ENCODE measurements around the gene KRTAP9-3.
"Not testable (repeated sequence)": the region's sequence is repeated elsewhere in the genome, so short reads cannot be mapped to it uniquely, and the experiment has no call there.

Gene KRTAP9-3

DNA sequence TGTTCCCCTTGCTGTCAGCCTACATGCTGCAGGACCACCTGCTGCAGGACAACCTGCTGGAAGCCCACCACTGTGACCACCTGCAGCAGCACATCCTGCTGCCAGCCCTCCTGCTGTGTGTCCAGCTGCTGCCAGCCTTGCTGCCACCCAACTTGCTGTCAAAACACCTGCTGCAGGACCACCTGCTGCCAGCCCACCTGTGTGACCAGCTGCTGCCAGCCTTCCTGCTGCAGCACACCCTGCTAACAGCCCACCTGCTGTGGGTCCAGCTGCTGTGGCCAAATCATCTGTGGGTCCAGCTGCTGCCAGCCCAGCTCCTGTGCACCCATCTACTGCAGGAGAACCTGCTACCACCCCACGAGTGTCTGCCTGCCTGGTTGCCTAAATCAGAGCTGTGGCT lies 39.1 kb downstream of the KRTAP9-3 start:
- H3K4me1 Mint-ChIP-seq (ENCODE audit: low read depth); H3K27me3 Mint-ChIP-seq; H3K36me3 Mint-ChIP-seq (ENCODE audit: low read depth); H3K4me3 Mint-ChIP-seq; H3K27ac Mint-ChIP-seq; H3K9me3 Mint-ChIP-seq: not testable (repeated sequence)

DNA sequence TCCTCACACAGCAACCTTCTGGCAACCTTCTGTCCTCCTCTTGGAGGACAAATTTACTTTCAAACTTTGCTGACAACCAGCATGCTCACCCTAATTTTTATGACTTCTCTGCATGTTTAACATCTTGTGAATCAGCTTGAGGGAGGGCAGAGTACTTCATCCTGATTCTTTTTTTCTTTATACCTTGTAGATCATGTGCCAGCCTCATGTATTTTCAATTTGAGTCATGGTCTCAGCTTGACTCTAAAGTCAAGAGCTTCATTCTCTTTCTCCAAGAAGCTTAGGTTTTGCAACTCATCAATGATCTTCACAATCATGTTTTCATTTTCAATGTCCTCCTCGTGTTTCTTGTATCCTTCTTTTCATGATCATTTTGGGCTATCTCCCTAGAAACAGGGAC lies 39.6 kb downstream of the KRTAP9-3 start:
- Mint-ChIP-seq H3K27ac (no peak overlapping the region), H3K9me3 (no peaks in the 10 kb centered on the region), H3K36me3 (ENCODE audit: low read depth) (no peaks in the 10 kb centered on the region), H3K4me3 (no peak overlapping the region), H3K4me1 (ENCODE audit: low read depth) (no peaks in the 10 kb centered on the region), H3K27me3 (peaks cover 7% of the 10 kb centered on the region)

DNA sequence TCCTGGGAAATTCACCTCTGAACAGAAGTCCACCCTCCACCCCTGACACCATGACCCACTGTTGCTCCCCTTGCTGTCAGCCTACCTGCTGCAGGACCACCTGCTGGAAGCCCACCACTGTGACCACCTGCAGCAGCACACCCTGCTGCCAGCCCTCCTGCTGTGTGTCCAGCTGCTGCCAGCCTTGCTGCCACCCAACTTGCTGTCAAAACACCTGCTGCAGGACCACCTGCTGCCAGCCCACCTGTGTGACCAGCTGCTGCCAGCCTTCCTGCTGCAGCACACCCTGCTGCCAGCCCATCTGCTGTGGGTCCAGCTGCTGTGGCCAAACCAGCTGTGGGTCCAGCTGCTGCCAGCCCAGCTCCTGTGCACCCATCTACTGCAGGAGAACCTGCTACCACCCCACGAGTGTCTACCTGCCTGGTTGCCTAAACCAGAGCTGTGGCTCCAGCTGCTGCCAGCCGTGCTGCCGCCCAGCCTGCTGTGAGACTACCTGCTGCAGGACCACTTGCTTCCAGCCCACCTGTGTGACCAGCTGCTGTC lies 43.5 kb downstream of the KRTAP9-3 start, which contains the start of gene KRTAP9-7:
Gene KRTAP9-7 (plus strand): TSS at position 51 of the 543 bp plus-strand sequence. CDS start 0 bp downstream, at position 51.
- H3K27me3 Mint-ChIP-seq; H3K4me1 Mint-ChIP-seq (ENCODE audit: low read depth); H3K9me3 Mint-ChIP-seq; H3K36me3 Mint-ChIP-seq (ENCODE audit: low read depth); H3K27ac Mint-ChIP-seq; H3K4me3 Mint-ChIP-seq: not testable (repeated sequence)

DNA sequence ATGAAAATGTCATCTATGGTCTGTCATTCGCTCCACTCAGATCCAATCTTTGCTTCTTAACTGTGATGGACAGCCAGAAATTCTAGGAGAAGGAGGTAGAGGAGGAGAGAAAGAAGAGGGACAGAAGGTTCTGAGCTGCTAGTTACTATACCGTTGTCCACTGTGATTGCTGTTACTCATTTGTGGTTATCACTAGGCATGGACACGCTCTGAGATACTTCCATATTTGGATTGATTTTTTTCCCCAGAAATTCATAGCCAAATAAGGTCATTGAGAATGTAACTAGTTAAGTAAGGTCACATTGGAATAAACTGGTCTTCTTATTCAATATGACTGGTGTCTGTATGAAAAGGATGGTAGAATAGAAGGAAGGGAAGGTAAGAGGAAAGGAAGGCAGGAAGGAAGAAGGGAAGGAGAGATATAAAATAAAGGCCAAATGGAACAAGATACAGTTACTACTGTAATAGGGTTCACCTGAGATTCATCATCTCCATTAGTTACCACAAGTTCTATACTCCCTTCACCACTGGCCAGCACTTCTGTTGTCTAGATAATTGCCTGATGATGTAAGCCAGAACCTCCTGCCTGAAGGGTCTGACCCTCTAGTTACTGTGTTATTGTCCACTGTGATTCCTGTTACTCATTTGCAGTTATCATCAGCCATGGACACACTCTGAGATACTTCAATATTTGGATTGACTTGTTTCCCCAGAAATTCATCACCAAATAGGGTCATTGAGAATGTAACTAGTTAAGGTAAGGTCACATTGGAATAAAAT lies 46.1 kb downstream of the KRTAP9-3 start:
- Mint-ChIP-seq H3K9me3 (no peaks in the 10 kb centered on the region), H3K27ac (no peak overlapping the region), H3K4me3 (no peak overlapping the region), H3K36me3 (ENCODE audit: low read depth) (no peaks in the 10 kb centered on the region), H3K27me3 (peaks cover 10% of the 10 kb centered on the region), H3K4me1 (ENCODE audit: low read depth) (no peaks in the 10 kb centered on the region)

Measured in stimulated activated naive CD8-positive, alpha-beta T cell treated with anti-CD3 and anti-CD28 coated beads, Interleukin-15, Interleukin-2, amounts not matched to agents 100 ng/mL and 50 ng/mL, for 24 hours (primary cell).